Activated CD4-positive, alpha-beta T cell treated with anti-CD3 and anti-CD28 coated beads, Interleukin-2, Interleukin-6, amounts not matched to agents 100 ng/mL and 50 ng/mL, durations not matched to agents 16 hours and 8 hours (primary cell): ENCODE measurements around the gene PLPPR3.
"Not testable (repeated sequence)": the region's sequence is repeated elsewhere in the genome, so short reads cannot be mapped to it uniquely, and the experiment has no call there.

Source experiments
- DNase-seq: peaks from one replicate; pipeline ENCODE4 v3.0.0-alpha.2; 2020

PLPPR3 gene

GRCh38 chr19:825897-826644 lies 4.3 kb upstream of the PLPPR3 start:
- no peak for DNase-seq

- DNase-seq, result no peak
Observed at GRCh38 chr19:824885-825284, 3.1 kb upstream of the PLPPR3 start.

GRCh38 chr19:823565-824121 lies 1.9 kb upstream of the PLPPR3 start:
- no peak for DNase-seq

GRCh38 chr19:821231-821824 lies 427 bp downstream of the PLPPR3 start:
- DNase-seq, result no peak

DNA sequence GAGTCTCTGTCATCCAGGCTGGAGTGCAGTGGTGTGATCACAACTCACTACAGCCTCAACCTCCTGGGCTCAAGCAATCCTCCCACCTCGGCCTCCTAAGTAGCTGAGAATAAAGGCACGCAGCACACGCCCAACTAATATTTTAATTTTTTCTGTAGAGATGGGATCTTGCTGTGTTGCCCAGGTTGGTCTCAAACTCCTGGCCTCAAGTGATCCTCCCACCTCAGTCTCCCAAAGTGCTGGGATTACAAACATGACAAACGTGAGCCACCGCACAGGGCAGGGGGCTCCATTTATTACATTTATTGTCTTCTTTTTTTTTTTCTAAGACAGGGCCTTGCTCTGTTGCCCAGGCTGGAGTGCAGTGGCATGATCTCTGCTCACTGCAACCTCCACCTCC lies 1.5 kb downstream of the PLPPR3 start:
- not testable (repeated sequence) for DNase-seq

GRCh38 chr19:816500-816857 lies 5.3 kb downstream of the PLPPR3 start:
- no peak for DNase-seq

DNA sequence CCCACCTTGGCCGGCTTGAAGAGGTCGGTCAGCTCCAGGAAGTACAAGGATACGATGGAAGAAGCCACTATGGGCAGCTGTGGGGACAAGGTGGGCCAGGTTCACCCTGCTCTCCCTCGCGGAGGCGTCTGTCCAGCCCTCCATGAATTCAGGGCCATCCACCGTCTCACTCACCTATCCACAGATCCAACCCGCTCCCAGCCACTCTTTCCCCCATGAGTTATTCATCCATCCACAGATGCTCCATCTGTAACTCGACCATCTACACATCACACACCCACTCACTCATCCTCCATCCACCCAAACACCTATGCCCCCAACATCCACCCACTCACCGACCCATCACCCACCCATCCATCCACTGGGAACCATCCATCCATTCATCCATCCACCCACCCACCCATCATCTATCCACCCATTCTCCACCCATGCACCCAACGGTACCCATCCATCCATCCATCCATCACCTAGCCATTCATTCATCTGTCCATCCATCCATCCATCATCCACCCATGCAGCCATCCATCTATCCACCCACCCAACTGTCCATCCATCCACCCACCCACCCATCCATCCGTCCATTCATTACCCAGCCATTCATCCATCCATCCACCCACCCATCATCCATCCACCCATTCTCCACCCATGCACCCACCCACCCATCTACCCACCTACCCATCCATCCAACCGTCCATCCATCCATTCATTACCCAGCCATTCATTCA lies 5.8 kb downstream of the PLPPR3 start:
- DNase-seq, result no peak

GRCh38 chr19:815079-815774 lies 6.5 kb downstream of the PLPPR3 start:
- DNase-seq, result no peak

GRCh38 chr19:814152-815078 lies 7.3 kb downstream of the PLPPR3 start:
- no peak for DNase-seq

- DNase-seq, result no peak
Observed at GRCh38 chr19:813219-814151, 8.3 kb downstream of the PLPPR3 start.

DNA sequence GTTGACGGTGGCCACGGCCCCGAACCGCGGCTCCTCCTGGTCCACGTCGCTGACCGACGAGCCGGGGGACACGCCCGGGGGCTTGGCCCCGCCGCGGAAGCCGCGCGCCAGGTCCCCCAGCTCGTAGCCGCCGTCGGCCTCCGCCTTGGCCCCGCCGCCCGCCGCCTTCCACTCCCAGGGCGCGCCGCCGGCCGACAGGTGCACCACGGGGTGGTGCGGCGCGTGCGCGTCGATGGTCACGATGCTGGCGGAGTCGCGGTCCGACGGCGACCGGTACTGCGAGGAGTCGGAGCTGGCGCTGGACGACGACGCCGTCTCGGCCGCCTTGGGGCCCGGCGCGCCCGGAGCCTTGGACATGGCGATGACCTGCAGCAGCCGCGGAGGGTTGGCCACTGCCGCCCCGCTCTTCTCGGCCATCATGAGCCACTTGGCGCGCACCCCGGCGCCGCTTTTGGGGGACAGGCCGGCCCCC lies 9.0 kb downstream of the PLPPR3 start:
- DNase-seq, result no peak

- no peak for DNase-seq
Observed at GRCh38 chr19:812049-812746, 9.6 kb downstream of the PLPPR3 start.

DNA sequence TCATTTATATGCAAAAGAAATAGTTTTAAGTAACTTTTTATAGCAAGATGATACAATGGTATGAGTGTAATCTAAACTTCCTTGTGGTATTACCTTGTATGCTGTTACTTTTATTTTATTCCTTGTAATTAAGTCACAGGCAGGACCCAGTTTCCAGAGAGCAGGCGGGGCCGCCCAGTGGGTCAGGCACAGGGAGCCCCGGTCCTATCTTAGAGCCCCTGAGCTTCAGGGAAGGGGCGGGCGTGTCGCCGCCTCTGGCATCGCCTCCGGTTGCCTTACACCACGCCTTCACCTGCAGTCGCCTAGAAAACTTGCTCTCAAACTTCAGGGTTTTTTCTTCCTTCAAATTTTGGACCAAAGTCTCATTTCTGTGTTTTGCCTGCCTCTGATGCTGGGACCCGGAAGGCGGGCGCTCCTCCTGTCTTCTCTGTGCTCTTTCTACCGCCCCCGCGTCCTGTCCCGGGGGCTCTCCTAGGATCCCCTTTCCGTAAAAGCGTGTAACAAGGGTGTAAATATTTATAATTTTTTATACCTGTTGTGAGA lies 10.2 kb downstream of the PLPPR3 start:
- DNase-seq, result no peak

- DNase-seq, result no peak
Observed at GRCh38 chr19:810883-811489, 10.8 kb downstream of the PLPPR3 start.

- no peak for DNase-seq
Observed at GRCh38 chr19:810077-810855, 11.5 kb downstream of the PLPPR3 start.

- no peak for DNase-seq
Observed at GRCh38 chr19:808423-808775, 13.4 kb downstream of the PLPPR3 start.

DNA sequence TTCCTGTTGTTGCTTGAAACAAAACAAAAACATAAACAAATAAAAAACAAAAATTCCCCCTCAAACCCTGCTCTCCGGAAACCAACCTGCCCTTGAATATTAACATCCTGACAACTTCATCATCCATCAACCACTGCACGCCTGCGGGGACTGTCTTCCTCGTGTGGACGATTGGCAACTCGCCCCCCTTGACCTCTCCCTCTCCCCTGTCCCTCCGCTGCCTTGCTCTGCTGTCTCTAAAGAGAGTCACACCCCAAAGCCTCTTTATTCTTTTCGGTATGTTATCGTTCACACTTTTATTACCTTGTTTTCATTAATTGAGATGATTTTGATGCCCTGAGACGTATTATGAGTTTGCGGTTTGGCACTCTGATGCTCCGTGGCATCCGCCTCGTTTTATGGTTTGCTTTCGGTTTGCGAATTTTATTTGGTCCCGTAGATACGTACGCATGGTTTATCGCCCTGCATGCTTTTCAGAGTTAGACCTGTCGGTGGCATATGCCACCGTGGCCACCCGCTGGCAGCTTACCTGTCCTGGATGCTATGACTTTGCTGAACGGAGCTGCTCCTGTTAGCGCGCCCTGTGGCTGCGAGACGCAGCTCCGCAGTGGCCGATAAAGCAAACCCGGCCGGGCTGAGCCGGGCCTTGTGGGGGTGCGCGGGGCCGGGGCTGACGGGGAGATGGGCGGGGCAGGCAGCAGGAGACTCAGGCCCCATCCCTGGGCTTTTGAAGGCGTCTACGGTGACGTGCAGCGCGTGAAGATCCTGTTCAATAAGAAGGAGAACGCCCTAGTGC lies 13.9 kb downstream of the PLPPR3 start:
- DNase-seq, result no peak
